Stimulated activated naive B cell treated with anti-CD40 and anti-IgM and Interleukin-4, amounts not matched to agents 10 μg/mL and 1 μg/mL and 100 μg/mL, for 72 hours (primary cell): ENCODE results near the gene FBXL22.
A peak's percentile ranks its signal among the peaks of the same experiment; 100 is the strongest.
"Not testable (repeated sequence)": the region's sequence is repeated elsewhere in the genome, so short reads cannot be mapped to it uniquely, and the experiment has no call there.

Experiments used
- ATAC-seq, 2 donors: fragments of 150-1000 bp; cut with Tn5 transposase; replicated peaks; 2 replicates each; pipeline ENCODE4 v1.10.0; 2021; ENCODE audit warnings: moderate library complexity in 1 of 2
- DNase-seq: peaks from one replicate; pipeline ENCODE4 v3.0.0; 2021
- H3K27ac Mint-ChIP-seq: one replicate; pipeline ENCODE4 v1.8.0; 2022; ENCODE audit warnings: mild to moderate bottlenecking, mixed read lengths
- H3K27me3 Mint-ChIP-seq, 2 donors: one replicate each; pipeline ENCODE4 v1.8.0; 2022; ENCODE audit warnings: mixed read lengths in 2 of 2
- H3K36me3 Mint-ChIP-seq, 2 donors: one replicate each; pipeline ENCODE4 v1.8.0; 2022; ENCODE audit warnings: mixed read lengths in 2 of 2, mild to moderate bottlenecking in 1 of 2
- H3K4me1 Mint-ChIP-seq, 2 donors: one replicate each; pipeline ENCODE4 v1.8.0; 2022; ENCODE audit warnings: mixed read lengths in 2 of 2, mild to moderate bottlenecking in 1 of 2
- H3K4me3 Mint-ChIP-seq, 2 donors: one replicate each; pipeline ENCODE4 v1.8.0; 2022; ENCODE audit warnings: mild to moderate bottlenecking in 2 of 2, mixed read lengths in 2 of 2, moderate library complexity in 1 of 2
- H3K9me3 Mint-ChIP-seq, 2 donors: one replicate each; pipeline ENCODE4 v1.8.0; 2022; ENCODE audit warnings: mixed read lengths in 2 of 2, mild to moderate bottlenecking in 1 of 2

FBXL22 gene

GRCh38 chr15:63611177-63611576 is 14.0 kb downstream of the FBXL22 start:
- no peaks in the 10 kb centered on the region for H3K9me3 Mint-ChIP-seq
- peaks cover 54 to 77% of the 10 kb centered on the region in 2 donors for H3K36me3 Mint-ChIP-seq
- H3K27me3 Mint-ChIP-seq, result no peaks in the 10 kb centered on the region
- H3K4me3 Mint-ChIP-seq, result no peak overlapping the region
- ATAC-seq (no peak), DNase-seq (no peak)
- H3K27ac Mint-ChIP-seq, result peak overlapping the region; percentile 97
- peaks cover 23 to 43% of the 10 kb centered on the region in 2 donors for H3K4me1 Mint-ChIP-seq

- peaks cover 51 to 74% of the 10 kb centered on the region in 2 donors for H3K36me3 Mint-ChIP-seq
- no peaks in the 10 kb centered on the region for H3K9me3 Mint-ChIP-seq
- no peaks in the 10 kb centered on the region for H3K27me3 Mint-ChIP-seq
- peak overlapping the region; percentile 75 for H3K27ac Mint-ChIP-seq
- no peak overlapping the region for H3K4me3 Mint-ChIP-seq
- ATAC-seq, result no peak
- peaks cover 19 to 34% of the 10 kb centered on the region in 2 donors for H3K4me1 Mint-ChIP-seq
- DNase-seq, result no peak
Measured at GRCh38 chr15:63612300-63612699, 15.1 kb downstream of the FBXL22 start.

- Mint-ChIP-seq H3K4me3 (no peak overlapping the region), H3K9me3 (peaks cover 0 to 5% of the 10 kb centered on the region in 2 donors), H3K4me1 (peaks cover 2 to 10% of the 10 kb centered on the region in 2 donors), H3K27me3 (no peaks in the 10 kb centered on the region), H3K27ac (no peak overlapping the region), H3K36me3 (peaks cover 38 to 66% of the 10 kb centered on the region in 2 donors)
- no peak for ATAC-seq
- no peak for DNase-seq
Measured at GRCh38 chr15:63615935-63616334, 18.7 kb downstream of the FBXL22 start.

GRCh38 chr15:63617147-63617546 is 20.0 kb downstream of the FBXL22 start:
- not testable (repeated sequence) for DNase-seq, H3K27me3 Mint-ChIP-seq, H3K4me1 Mint-ChIP-seq, H3K4me3 Mint-ChIP-seq, H3K9me3 Mint-ChIP-seq, ATAC-seq, H3K27ac Mint-ChIP-seq
- peaks cover 40 to 63% of the 10 kb centered on the region in 2 donors for H3K36me3 Mint-ChIP-seq

- not testable (repeated sequence) for ATAC-seq, H3K4me1 Mint-ChIP-seq, H3K27me3 Mint-ChIP-seq, H3K27ac Mint-ChIP-seq, H3K9me3 Mint-ChIP-seq, H3K4me3 Mint-ChIP-seq, DNase-seq
- H3K36me3 Mint-ChIP-seq, result peaks cover 41 to 62% of the 10 kb centered on the region in 2 donors
Measured at GRCh38 chr15:63617627-63618026, 20.4 kb downstream of the FBXL22 start.

GRCh38 chr15:63620760-63621159 is 23.6 kb downstream of the FBXL22 start:
- DNase-seq, H3K27ac Mint-ChIP-seq, H3K9me3 Mint-ChIP-seq, ATAC-seq, H3K27me3 Mint-ChIP-seq, H3K4me3 Mint-ChIP-seq: not testable (repeated sequence)
- H3K36me3 Mint-ChIP-seq, result peaks cover 43 to 64% of the 10 kb centered on the region in 2 donors
- peaks cover 7 to 20% of the 10 kb centered on the region in 2 donors for H3K4me1 Mint-ChIP-seq

GRCh38 chr15:63623232-63623969 is 26.2 kb downstream of the FBXL22 start:
- H3K4me3 Mint-ChIP-seq, result no peak overlapping the region
- H3K36me3 Mint-ChIP-seq, result peaks cover 44 to 70% of the 10 kb centered on the region in 2 donors
- peaks cover 10 to 32% of the 10 kb centered on the region in 2 donors for H3K4me1 Mint-ChIP-seq
- ATAC-seq (no peak), DNase-seq (no peak)
- H3K27ac Mint-ChIP-seq, result no peak overlapping the region
- H3K27me3 Mint-ChIP-seq, result no peaks in the 10 kb centered on the region
- H3K9me3 Mint-ChIP-seq, result peaks cover 0 to 5% of the 10 kb centered on the region in 2 donors

- DNase-seq (no peak), ATAC-seq (peak; percentile 69 to 74)
- Mint-ChIP-seq H3K36me3 (peaks cover 55 to 75% of the 10 kb centered on the region in 2 donors), H3K27ac (peak overlapping the region; percentile 54), H3K4me3 (peak overlapping the region in 1 of 2 donors; percentile 19), H3K9me3 (no peaks in the 10 kb centered on the region), H3K27me3 (no peaks in the 10 kb centered on the region), H3K4me1 (peaks cover 13 to 32% of the 10 kb centered on the region in 2 donors)
Measured at GRCh38 chr15:63626955-63627354, 29.8 kb downstream of the FBXL22 start.

GRCh38 chr15:63628123-63628822 is 31.1 kb downstream of the FBXL22 start:
- ATAC-seq, result no peak
- Mint-ChIP-seq H3K4me1 (peaks cover 9 to 26% of the 10 kb centered on the region in 2 donors), H3K27ac (peak overlapping the region; percentile 42), H3K27me3 (no peaks in the 10 kb centered on the region), H3K36me3 (peaks cover 56 to 78% of the 10 kb centered on the region in 2 donors), H3K4me3 (no peak overlapping the region), H3K9me3 (no peaks in the 10 kb centered on the region)
- no peak for DNase-seq

GRCh38 chr15:63630036-63630751 is 33.0 kb downstream of the FBXL22 start:
- ATAC-seq (no peak), DNase-seq (no peak)
- no peak overlapping the region for H3K27ac Mint-ChIP-seq
- H3K27me3 Mint-ChIP-seq, result no peaks in the 10 kb centered on the region
- peaks cover 7 to 12% of the 10 kb centered on the region in 2 donors for H3K4me1 Mint-ChIP-seq
- peaks cover 58 to 77% of the 10 kb centered on the region in 2 donors for H3K36me3 Mint-ChIP-seq
- H3K9me3 Mint-ChIP-seq, result no peaks in the 10 kb centered on the region
- no peak overlapping the region for H3K4me3 Mint-ChIP-seq

- H3K4me1 Mint-ChIP-seq, result peaks cover 0 to 3% of the 10 kb centered on the region in 2 donors
- peaks cover 52 to 72% of the 10 kb centered on the region in 2 donors for H3K36me3 Mint-ChIP-seq
- H3K9me3 Mint-ChIP-seq, result no peaks in the 10 kb centered on the region
- DNase-seq, result no peak
- no peak overlapping the region for H3K4me3 Mint-ChIP-seq
- no peak for ATAC-seq
- H3K27me3 Mint-ChIP-seq, result no peaks in the 10 kb centered on the region
- H3K27ac Mint-ChIP-seq, result no peak overlapping the region
Measured at GRCh38 chr15:63633312-63633711, 36.1 kb downstream of the FBXL22 start.

- Mint-ChIP-seq H3K4me3 (no peak overlapping the region), H3K36me3 (peaks cover 46 to 70% of the 10 kb centered on the region in 2 donors), H3K4me1 (peaks cover 0 to 2% of the 10 kb centered on the region in 2 donors), H3K9me3 (no peaks in the 10 kb centered on the region), H3K27me3 (no peaks in the 10 kb centered on the region), H3K27ac (no peak overlapping the region)
- DNase-seq, result no peak
- no peak for ATAC-seq
Measured at GRCh38 chr15:63634154-63634553, 37.0 kb downstream of the FBXL22 start.

GRCh38 chr15:63636518-63637061 is 39.4 kb downstream of the FBXL22 start:
- Mint-ChIP-seq H3K27ac (no peak overlapping the region), H3K36me3 (peaks cover 33 to 56% of the 10 kb centered on the region in 2 donors), H3K27me3 (no peaks in the 10 kb centered on the region), H3K4me1 (no peaks in the 10 kb centered on the region), H3K9me3 (no peaks in the 10 kb centered on the region), H3K4me3 (no peak overlapping the region)
- ATAC-seq (no peak), DNase-seq (no peak)

GRCh38 chr15:63638839-63639238 is 41.7 kb downstream of the FBXL22 start:
- no peaks in the 10 kb centered on the region for H3K4me1 Mint-ChIP-seq

More at GRCh38 chr15:63638839-63639238, 41.7 kb downstream of the FBXL22 start:
- Mint-ChIP-seq H3K36me3 (peaks cover 19 to 40% of the 10 kb centered on the region in 2 donors), H3K9me3 (no peaks in the 10 kb centered on the region), H3K4me3 (no peak overlapping the region), H3K27me3 (no peaks in the 10 kb centered on the region), H3K27ac (no peak overlapping the region)
- ATAC-seq, result no peak
- DNase-seq, result no peak
